Stomach (tissue), 9 donors: ENCODE measurements around the gene INTS6L. TPM values are rescaled to one million over a fixed set of nuclear protein-coding genes. Genes with fewer than 3 reads are reported as not detected.

Experiments used
- DNase-seq, 2 donors: peaks; one replicate each; pipeline versions ENCODE4 v3.0.0 to v3.0.0-alpha.2; 2013 to 2019
- H3K27ac ChIP-seq, 5 donors: fragments of 200-600 bp in 4 of 5; sonication (generic) in 4 of 5; one replicate each; pipeline ENCODE4 v1.5.1; 2013 to 2019; ENCODE audit warnings: mild to moderate bottlenecking in 1 of 5, moderate library complexity in 1 of 5
- H3K27me3 ChIP-seq, 3 donors: fragments of 200-600 bp; sonication (generic); one replicate each; pipeline ENCODE4 v1.5.1; 2017 to 2019; ENCODE audit warnings: mixed run types in 1 of 3
- H3K36me3 ChIP-seq, 4 donors: fragments of 200-600 bp; sonication (generic); 1 replicate in 3 of 4; 2 replicates in 1 of 4; pipeline ENCODE4 v1.5.1; 2016 to 2019
- H3K4me1 ChIP-seq, 4 donors: fragments of 200-600 bp; sonication (generic); one replicate each; pipeline ENCODE4 v1.5.1; 2016 to 2019
- H3K4me3 ChIP-seq, 4 donors: fragments of 200-600 bp; sonication (generic) in 3 of 4; one replicate each; pipeline ENCODE4 v1.5.1; 2016 to 2019; ENCODE audit warnings: mild to moderate bottlenecking in 1 of 4
- H3K9me3 ChIP-seq, 4 donors: fragments of 200-600 bp; sonication (generic); one replicate each; pipeline ENCODE4 v1.5.1; 2016 to 2019
- CTCF ChIP-seq, 7 experiments: fragments of 450-650 bp in 4 of 7; fragments of 200-600 bp in 3 of 7; sonication (generic) in 3 of 7; IDR thresholded peaks; one replicate each; pipeline ENCODE4 v1.5.1; 2016 to 2019; ENCODE audit warnings: antibody characterized with exemption in 7 of 7, control low read depth in 2 of 7, mild to moderate bottlenecking in 1 of 7
- EP300 ChIP-seq: sonication (generic); formaldehyde crosslinking; IDR thresholded peaks from one replicate; pipeline ENCODE4 v1.6.1; 2017; ENCODE audit warnings: antibody characterized with exemption
- POLR2A ChIP-seq, 4 donors: fragments of 450-650 bp; IDR thresholded peaks; one replicate each; pipeline ENCODE4 v1.6.1; 2016; ENCODE audit warnings: antibody characterized with exemption in 4 of 4, control low read depth in 2 of 4, mild to moderate bottlenecking in 1 of 4, moderate library complexity in 1 of 4
- POLR2AphosphoS5 ChIP-seq, 3 donors: sonication (generic); formaldehyde crosslinking; IDR thresholded peaks; one replicate each; pipeline ENCODE4 v1.6.1; 2016; ENCODE audit warnings: antibody characterized with exemption in 3 of 3
- WGBS, 5 donors: extraction: QIAGEN DNeasy Blood & Tissue Kit in 3 of 5; methylation state at CpG; one replicate each; pipeline versions ENCODE4 v1.1.5 to v1.1.7; 2013 to 2018; 5-methylcytosine and 5-hydroxymethylcytosine counted together
- intact Hi-C: fragments of 100-400 bp; cut with DNase I; formaldehyde crosslinking; loops from one replicate; pipeline ENCODE4 v1.15.1; 2023; ENCODE audit warnings: low total_unique reads
- polyA plus RNA-seq, 3 donors: library from polyadenylated mRNA; stranded (reverse); fragments of 200-250 nt; gene quantifications; one replicate each; pipeline ENCODE4 v1.2.3, GENCODE V29; 2013
- total RNA-seq, 5 donors: library from RNA; depleted of rRNA; stranded (reverse); fragments of >200 nt; gene quantifications; one replicate each; pipeline versions ENCODE4 v1.1.0 to v1.2.3, GENCODE V29; 2014 to 2016
- donor health status: healthy with polysubstance abuse.
- donor health status: Bipolar disorder and iron deficiency.
- donor health status: healthy.

The INTS6L gene
- total and polyA plus RNA-seq, 8 donors, result 1.4 to 41.7 (median 11.2) TPM

DNA sequence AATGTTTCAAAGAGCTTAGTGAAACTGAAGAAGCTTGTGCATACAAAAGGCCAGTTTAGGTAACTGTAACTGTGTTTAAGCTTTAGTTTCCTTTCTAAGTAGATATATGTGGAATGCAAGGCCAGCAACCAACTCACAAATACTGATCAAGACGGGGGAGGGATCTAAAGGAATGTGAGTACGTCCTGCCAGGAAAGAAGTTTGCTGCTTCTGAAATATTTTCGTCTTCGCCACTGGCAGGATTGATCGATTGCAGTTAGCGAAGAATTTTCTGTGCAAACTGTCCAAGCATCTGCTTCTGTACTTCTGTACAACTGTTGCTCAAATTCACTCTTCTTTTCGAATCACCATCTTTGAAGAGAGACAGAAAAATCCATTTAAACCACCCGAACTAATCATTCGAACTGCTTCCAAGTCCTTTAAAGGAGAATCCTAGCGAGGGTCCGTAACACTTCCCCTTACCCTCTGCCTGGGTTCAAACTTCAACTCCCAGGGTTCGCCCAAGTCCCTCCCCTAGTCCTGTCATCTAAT is 373 bp upstream of the INTS6L start:
- H3K9me3 ChIP-seq, result no peaks in the 10 kb centered on the region
- H3K4me1 ChIP-seq, result peaks cover 0 to 15% (median 4%) of the 10 kb centered on the region in 4 donors
- H3K27ac ChIP-seq, result peak overlapping the region; percentile 41 to 97 (median 94)
- TF ChIP-seq POLR2A (IDR thresholded peaks at IDR 0.05) (no peak), CTCF (IDR thresholded peaks at IDR 0.05) (no peak), EP300 (no peak), POLR2AphosphoS5 (IDR thresholded peaks at IDR 0.05) (no peak)
- WGBS, 5 donors, result 1 to 38% (median 10%) methylated on average over 12 of the region's 12 CpGs
- no peaks in the 10 kb centered on the region for H3K27me3 ChIP-seq
- intact Hi-C loops, result no loop called here
- no peaks in the 10 kb centered on the region for H3K36me3 ChIP-seq
- peak in 1 of 2 donors; percentile 66 for DNase-seq
- H3K4me3 ChIP-seq, result peak overlapping the region; percentile 65 to 70 (median 68)

GRCh38 chrX:135521405-135522131 is 1.1 kb downstream of the INTS6L start:
- DNase-seq, result peak; percentile 78 to 96
- TF ChIP-seq EP300, result no peak
- peak in 1 of 4 donors; percentile 30 for TF ChIP-seq POLR2A (IDR thresholded peaks at IDR 0.05)
- no peak for TF ChIP-seq CTCF (IDR thresholded peaks at IDR 0.05)
- TF ChIP-seq POLR2AphosphoS5 (IDR thresholded peaks at IDR 0.05), result peak; percentile 43 to 84 (median 56)
- intact Hi-C loops, result no loop called here
- Histone ChIP-seq H3K4me3 (peak overlapping the region; percentile 65 to 70 (median 68)), H3K4me1 (peaks cover 0 to 15% (median 4%) of the 10 kb centered on the region in 4 donors), H3K27me3 (no peaks in the 10 kb centered on the region), H3K9me3 (no peaks in the 10 kb centered on the region), H3K36me3 (no peaks in the 10 kb centered on the region), H3K27ac (peak overlapping the region; percentile 80 to 97 (median 94))
- WGBS, 5 donors, result 0 to 46% (median 1%) methylated on average over 19 to 72 of the region's 73 CpGs

- intact Hi-C loops, result no loop called here
- no peak for DNase-seq
- TF ChIP-seq EP300 (no peak), CTCF (IDR thresholded peaks at IDR 0.05) (no peak), POLR2A (IDR thresholded peaks at IDR 0.05) (no peak), POLR2AphosphoS5 (IDR thresholded peaks at IDR 0.05) (no peak)
- no peaks in the 10 kb centered on the region for H3K9me3 ChIP-seq
- H3K27ac ChIP-seq, result peak overlapping the region; percentile 73 to 97 (median 83)
- H3K4me1 ChIP-seq, result peaks cover 0 to 15% (median 4%) of the 10 kb centered on the region in 4 donors
- no peaks in the 10 kb centered on the region for H3K36me3 ChIP-seq
- no peaks in the 10 kb centered on the region for H3K27me3 ChIP-seq
- WGBS, 5 donors, result 0 to 36% (median 1%) methylated on average over 3 to 9 of the region's 9 CpGs
- H3K4me3 ChIP-seq, result peak overlapping the region; percentile 65 to 70 (median 68)
Measured at GRCh38 chrX:135522132-135522530, 1.7 kb downstream of the INTS6L start.

- intact Hi-C loops, result no loop called here
- H3K4me1 ChIP-seq, result peaks cover 0 to 15% (median 4%) of the 10 kb centered on the region in 4 donors
- H3K27ac ChIP-seq, result peak overlapping the region in 4 of 5 donors; percentile 73 to 97 (median 88)
- no peaks in the 10 kb centered on the region for H3K27me3 ChIP-seq
- WGBS, 5 donors, result 72 to 81% (median 77%) methylated on average over 20 of the region's 20 CpGs
- H3K36me3 ChIP-seq, result no peaks in the 10 kb centered on the region
- no peak for DNase-seq
- peak overlapping the region in 1 of 4 donors; percentile 65 for H3K4me3 ChIP-seq
- TF ChIP-seq CTCF (IDR thresholded peaks at IDR 0.05) (no peak), POLR2A (IDR thresholded peaks at IDR 0.05) (no peak), EP300 (no peak), POLR2AphosphoS5 (IDR thresholded peaks at IDR 0.05) (no peak)
- no peaks in the 10 kb centered on the region for H3K9me3 ChIP-seq
Measured at GRCh38 chrX:135522878-135523693, 2.6 kb downstream of the INTS6L start.
